Subcutaneous adipose tissue (tissue), 4 donors: ENCODE results near the gene ACTR6. TPM values are rescaled to one million over a fixed set of nuclear protein-coding genes. Genes with fewer than 3 reads are reported as not detected.

Experiments used
- CTCF ChIP-seq: fragments of 450-650 bp; IDR thresholded peaks from one replicate; pipeline ENCODE4 v1.5.1; 2016; ENCODE audit warnings: low read depth, mild to moderate bottlenecking, control low read depth, antibody characterized with exemption, moderate library complexity
- total RNA-seq, 4 donors: library from RNA; depleted of rRNA; stranded (reverse); fragments of >200 nt; gene quantifications; one replicate each; pipeline ENCODE4 v1.1.0, GENCODE V29; 2016

The ACTR6 gene
- total RNA-seq, 4 donors from 2014 or later, result 14.3 to 43.4 (median 19.9) TPM

DNA sequence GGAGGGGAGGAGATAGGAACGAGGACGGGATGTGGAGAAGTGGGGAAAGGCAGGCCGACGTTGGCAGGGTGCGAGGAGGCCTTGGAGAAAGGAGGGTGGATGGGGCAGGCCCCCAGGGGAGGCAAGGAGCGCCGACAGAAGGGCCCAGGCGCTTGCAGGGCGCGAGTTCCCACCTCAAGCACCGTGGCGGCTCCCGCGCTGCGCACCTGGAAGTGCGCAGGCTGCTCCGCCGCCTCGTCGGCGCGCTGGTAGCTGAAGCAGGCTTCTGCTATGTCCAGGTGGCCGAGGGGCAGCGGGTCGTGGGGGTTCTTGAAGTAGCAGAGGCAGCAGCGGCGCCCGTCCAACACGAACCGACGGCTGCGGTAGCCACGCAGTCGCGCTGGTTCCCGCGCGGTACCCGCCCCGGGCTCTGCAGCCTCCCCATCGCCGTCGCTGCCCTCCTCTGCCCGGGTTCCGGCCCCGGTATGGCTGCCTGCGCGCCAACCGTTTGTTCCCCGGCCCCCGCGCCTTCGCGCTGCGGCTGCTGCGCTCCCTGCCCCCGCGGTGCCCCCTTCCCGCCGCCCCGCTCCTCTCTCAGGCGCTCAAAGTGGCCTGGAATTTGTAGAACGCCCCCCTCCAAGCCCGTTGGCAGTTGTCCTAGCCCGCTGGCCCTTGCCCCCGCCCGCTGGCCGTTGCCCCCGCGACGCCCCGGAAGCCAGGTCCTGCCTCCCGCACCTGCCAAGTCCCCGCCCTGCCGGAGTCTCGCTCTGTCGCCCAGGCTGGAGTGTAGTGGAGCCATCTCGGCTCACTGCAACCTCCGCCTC, 1.1 kb upstream of the ACTR6 start:
- no peak for TF ChIP-seq CTCF

- TF ChIP-seq CTCF, result no peak
Observed at GRCh38 chr12:100201604-100202423, 1.2 kb downstream of the ACTR6 start.

DNA sequence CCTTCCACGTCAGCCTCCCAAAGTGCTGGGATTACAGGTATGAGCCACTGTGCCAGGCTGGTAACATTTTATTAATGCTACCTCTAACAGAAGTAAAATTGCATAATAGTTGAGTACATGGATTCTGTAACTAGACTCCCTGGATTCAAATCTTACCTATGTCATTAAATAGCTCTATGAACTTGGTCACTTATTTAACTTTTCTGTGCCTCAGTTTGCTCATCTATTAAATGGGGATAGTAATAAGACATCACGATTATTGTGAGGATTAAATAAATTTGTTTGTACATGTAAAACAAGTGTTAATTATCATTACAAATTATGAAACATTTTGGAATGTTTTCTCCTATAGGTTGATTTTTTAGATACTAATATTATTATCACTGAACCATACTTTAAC, 6.7 kb downstream of the ACTR6 start:
- TF ChIP-seq CTCF, result no peak

- TF ChIP-seq CTCF, result no peak
Observed at GRCh38 chr12:100208834-100209233, 8.2 kb downstream of the ACTR6 start.

DNA sequence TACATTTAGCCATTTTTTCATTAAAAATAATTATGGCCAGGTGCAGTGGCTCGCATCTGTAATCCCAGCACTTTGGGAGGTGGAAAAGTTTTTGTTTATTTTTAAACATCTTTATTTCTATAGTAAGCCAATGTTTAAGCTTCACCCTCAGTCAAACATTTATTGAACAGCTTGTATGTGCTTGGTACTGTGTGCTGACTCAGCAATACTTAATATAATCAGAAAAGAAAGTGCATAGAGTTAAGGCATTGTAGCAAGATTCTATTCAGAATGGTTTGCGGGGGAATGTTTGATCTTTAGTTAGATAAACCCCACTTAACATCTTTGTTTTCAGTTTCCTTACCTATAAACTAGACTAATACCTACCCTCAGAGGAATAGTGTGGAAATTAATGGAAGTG, 11.1 kb downstream of the ACTR6 start:
- no peak for TF ChIP-seq CTCF

DNA sequence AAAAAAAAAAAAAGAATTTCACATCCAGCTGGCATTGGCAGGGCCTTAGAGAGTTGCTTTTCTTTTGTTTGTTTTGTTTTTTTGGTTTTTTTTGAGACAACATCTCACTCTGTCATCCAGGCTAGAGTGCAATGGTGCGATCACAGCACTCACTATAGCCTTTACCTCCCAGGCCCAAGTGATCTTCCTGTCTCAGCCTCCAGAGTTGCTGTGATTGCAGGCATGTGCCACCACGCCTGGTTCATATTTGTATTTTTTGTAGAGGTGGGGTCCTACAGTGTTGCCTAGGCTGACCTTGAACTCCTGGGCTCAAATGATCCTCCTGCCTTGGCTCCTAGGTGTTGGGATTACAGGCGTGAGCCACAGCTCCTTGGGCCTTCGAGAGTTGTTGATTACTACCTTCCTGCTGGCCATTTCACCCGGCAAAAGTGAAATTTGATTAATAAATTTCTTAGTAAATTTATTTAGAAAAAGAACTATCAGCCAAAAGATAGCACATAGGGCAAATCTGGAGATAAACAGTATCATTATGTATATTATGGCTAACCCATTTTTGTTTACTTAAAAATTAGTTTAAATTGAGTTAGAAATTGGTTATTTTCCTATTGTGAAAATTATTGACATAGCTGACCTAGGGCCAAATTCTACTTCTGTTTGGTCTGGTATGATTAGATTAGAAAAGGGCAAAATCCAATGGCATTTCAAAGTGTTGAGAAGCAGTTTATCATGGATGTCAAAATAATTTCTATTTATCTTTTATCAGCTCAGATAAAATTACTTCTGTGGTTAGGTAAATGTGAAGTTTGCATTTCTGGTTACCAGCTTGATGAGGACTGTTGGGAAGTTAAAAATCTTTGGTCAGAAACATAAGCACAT, 12.6 kb downstream of the ACTR6 start:
- no peak for TF ChIP-seq CTCF
